DMS53 (cell line): ENCODE results near the gene EDARADD.
"Not testable (repeated sequence)": the region's sequence is repeated elsewhere in the genome, so short reads cannot be mapped to it uniquely, and the experiment has no call there.

ENCODE experiments used
- DNase-seq: peaks from one replicate; lab custom pipeline; 2025; lab: John Stamatoyannopoulos, UW

The EDARADD gene

GRCh38 chr1:236393681-236394481 lies at the start of gene EDARADD:
TSS of gene EDARADD (plus strand) at chr1:236394286. CDS start at chr1:236394445, 159 bp downstream.
- no peak for DNase-seq

GRCh38 chr1:236345728-236346127 lies 48.4 kb upstream of the EDARADD start:
- peak; percentile 38 for DNase-seq

GRCh38 chr1:236348071-236348470 lies 46.0 kb upstream of the EDARADD start:
- no peak for DNase-seq

- no peak for DNase-seq
Measured at GRCh38 chr1:236350308-236350707, 43.8 kb upstream of the EDARADD start.

GRCh38 chr1:236351875-236352573 lies 42.1 kb upstream of the EDARADD start:
- DNase-seq, result no peak

- not testable (repeated sequence) for DNase-seq
Measured at GRCh38 chr1:236352747-236353146, 41.3 kb upstream of the EDARADD start.

- DNase-seq, result no peak
Measured at GRCh38 chr1:236353813-236354212, 40.3 kb upstream of the EDARADD start.

GRCh38 chr1:236354330-236355147 lies 39.5 kb upstream of the EDARADD start:
- no peak for DNase-seq

GRCh38 chr1:236356141-236356540 lies 37.9 kb upstream of the EDARADD start:
- no peak for DNase-seq

GRCh38 chr1:236361909-236362590 lies 32.0 kb upstream of the EDARADD start:
- no peak for DNase-seq

GRCh38 chr1:236363237-236363636 lies 30.8 kb upstream of the EDARADD start:
- no peak for DNase-seq

GRCh38 chr1:236365999-236366570 lies 28.0 kb upstream of the EDARADD start:
- no peak for DNase-seq

GRCh38 chr1:236366681-236367080 lies 27.4 kb upstream of the EDARADD start:
- not testable (repeated sequence) for DNase-seq

- DNase-seq, result no peak
Measured at GRCh38 chr1:236370420-236370819, 23.7 kb upstream of the EDARADD start.

GRCh38 chr1:236371083-236371482 lies 23.0 kb upstream of the EDARADD start:
- DNase-seq, result no peak

- no peak for DNase-seq
Measured at GRCh38 chr1:236377832-236378535, 16.1 kb upstream of the EDARADD start.

GRCh38 chr1:236381565-236382158 lies 12.4 kb upstream of the EDARADD start:
- DNase-seq, result peak; percentile 53

GRCh38 chr1:236388332-236388731 lies 5.8 kb upstream of the EDARADD start:
- DNase-seq, result no peak

GRCh38 chr1:236389253-236389652 lies 4.8 kb upstream of the EDARADD start:
- DNase-seq, result no peak

- no peak for DNase-seq
Measured at GRCh38 chr1:236391008-236391407, 3.1 kb upstream of the EDARADD start.
